ENCODE data around the gene C9orf152. TPM values are rescaled to one million over a fixed set of nuclear protein-coding genes. Genes with fewer than 3 reads are reported as not detected.

C9orf152 gene
- total RNA-seq, 1 donor from 2014 or later = not detected

DNA sequence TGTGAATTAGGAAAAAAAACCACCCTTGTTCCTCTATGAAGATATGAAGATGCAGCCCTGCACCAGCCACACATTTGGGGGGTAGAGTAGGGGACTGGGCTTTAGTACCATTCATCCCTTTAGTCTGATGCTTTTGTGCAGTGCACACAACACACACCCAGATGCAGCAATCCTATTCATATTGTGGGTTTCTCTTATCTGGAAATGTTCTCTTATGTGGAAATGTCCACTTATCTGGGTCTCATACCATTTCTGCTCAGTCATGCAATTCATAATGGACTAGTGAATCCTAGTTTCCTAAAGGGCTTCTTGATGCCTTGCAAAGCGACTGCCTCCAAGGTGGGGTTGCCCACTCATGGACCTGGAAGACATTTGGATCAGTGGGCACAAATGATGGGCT is 47.8 kb downstream of the C9orf152 start:
- no peak overlapping the region for H3K4me2 ChIP-seq
- Mint-ChIP-seq H3K36me3 (peaks cover 22% of the 10 kb centered on the region), H3K9me3 (no peaks in the 10 kb centered on the region), H3K27ac (peak overlapping the region; percentile 42), H3K27me3 (ENCODE audit: insufficient read depth, low read depth) (no peaks in the 10 kb centered on the region), H3K4me1 (peaks cover 27% of the 10 kb centered on the region), H3K4me3 (no peak overlapping the region)
- H3K36me3 ChIP-seq = no peaks in the 10 kb centered on the region
- no peak overlapping the region for H2AFZ ChIP-seq (replicated peaks)
- peaks cover 15% of the 10 kb centered on the region for H4K20me1 ChIP-seq (ENCODE audit: low read depth)
- no peaks in the 10 kb centered on the region for H3K27me3 ChIP-seq
- no peaks in the 10 kb centered on the region for H3K4me1 ChIP-seq
- no peaks in the 10 kb centered on the region for H3K9me3 ChIP-seq (ENCODE audit: low read depth)
- H3K4me3 ChIP-seq = no peak overlapping the region
- no peaks in the 10 kb centered on the region for H3F3A ChIP-seq (ENCODE audit: low read depth)
- no peak for DNase-seq (ENCODE audit: low spot score)
- TF ChIP-seq CTCF (IDR thresholded peaks at IDR 0.05) (no peak), EZH2 (IDR thresholded peaks at IDR 0.05) (no peak), EZH2phosphoT487 (IDR thresholded peaks at IDR 0.05) (no peak)
- H3K27ac ChIP-seq = no peak overlapping the region
- H3K79me2 ChIP-seq (ENCODE audit: low read depth) = no peaks in the 10 kb centered on the region
- H3K9ac ChIP-seq = no peak overlapping the region

- Mint-ChIP-seq H3K4me1 (peaks cover 28% of the 10 kb centered on the region), H3K4me3 (no peak overlapping the region), H3K27ac (no peak overlapping the region), H3K36me3 (peaks cover 22% of the 10 kb centered on the region), H3K27me3 (ENCODE audit: insufficient read depth, low read depth) (no peaks in the 10 kb centered on the region), H3K9me3 (no peaks in the 10 kb centered on the region)
- DNase-seq (ENCODE audit: low spot score) = no peak
- Histone ChIP-seq H2AFZ (replicated peaks) (no peak overlapping the region), H3K4me2 (no peak overlapping the region), H3K4me3 (no peak overlapping the region), H3F3A (ENCODE audit: low read depth) (no peaks in the 10 kb centered on the region), H3K9me3 (ENCODE audit: low read depth) (no peaks in the 10 kb centered on the region), H3K27ac (no peak overlapping the region), H3K4me1 (no peaks in the 10 kb centered on the region), H3K79me2 (ENCODE audit: low read depth) (peaks cover 7% of the 10 kb centered on the region), H3K36me3 (no peaks in the 10 kb centered on the region), H3K27me3 (no peaks in the 10 kb centered on the region), H3K9ac (no peak overlapping the region), H4K20me1 (ENCODE audit: low read depth) (peaks cover 20% of the 10 kb centered on the region)
- TF ChIP-seq EZH2 (IDR thresholded peaks at IDR 0.05) = no peak
- no peak for TF ChIP-seq CTCF (IDR thresholded peaks at IDR 0.05)
- no peak for TF ChIP-seq EZH2phosphoT487 (IDR thresholded peaks at IDR 0.05)
Measured at GRCh38 chr9:110157823-110158664, 49.9 kb downstream of the C9orf152 start.

- H3K9me3 Mint-ChIP-seq = no peaks in the 10 kb centered on the region
- no peak for DNase-seq (ENCODE audit: low spot score)
- H3K27ac Mint-ChIP-seq = no peak overlapping the region
- Histone ChIP-seq H3K9me3 (ENCODE audit: low read depth) (no peaks in the 10 kb centered on the region), H3K9ac (no peak overlapping the region), H3F3A (ENCODE audit: low read depth) (no peaks in the 10 kb centered on the region), H3K27me3 (no peaks in the 10 kb centered on the region), H3K36me3 (no peaks in the 10 kb centered on the region), H3K79me2 (ENCODE audit: low read depth) (peaks cover 7% of the 10 kb centered on the region), H3K4me2 (no peak overlapping the region), H2AFZ (replicated peaks) (no peak overlapping the region), H3K4me1 (no peaks in the 10 kb centered on the region), H3K27ac (no peak overlapping the region), H3K4me3 (no peak overlapping the region), H4K20me1 (ENCODE audit: low read depth) (peaks cover 20% of the 10 kb centered on the region)
- peaks cover 33% of the 10 kb centered on the region for H3K4me1 Mint-ChIP-seq
- no peak for TF ChIP-seq EZH2phosphoT487 (IDR thresholded peaks at IDR 0.05)
- no peak for TF ChIP-seq CTCF (IDR thresholded peaks at IDR 0.05)
- no peak for TF ChIP-seq EZH2 (IDR thresholded peaks at IDR 0.05)
- H3K27me3 Mint-ChIP-seq (ENCODE audit: insufficient read depth, low read depth) = no peaks in the 10 kb centered on the region
- H3K4me3 Mint-ChIP-seq = no peak overlapping the region
- peaks cover 17% of the 10 kb centered on the region for H3K36me3 Mint-ChIP-seq
Measured at GRCh38 chr9:110156902-110157301, 51.1 kb downstream of the C9orf152 start.
